GF-D8 (cell line): ENCODE results near the gene SPEN.

Source experiments
- DNase-seq: peaks from one replicate; lab custom pipeline; 2025; lab: John Stamatoyannopoulos, UW

SPEN gene

DNA sequence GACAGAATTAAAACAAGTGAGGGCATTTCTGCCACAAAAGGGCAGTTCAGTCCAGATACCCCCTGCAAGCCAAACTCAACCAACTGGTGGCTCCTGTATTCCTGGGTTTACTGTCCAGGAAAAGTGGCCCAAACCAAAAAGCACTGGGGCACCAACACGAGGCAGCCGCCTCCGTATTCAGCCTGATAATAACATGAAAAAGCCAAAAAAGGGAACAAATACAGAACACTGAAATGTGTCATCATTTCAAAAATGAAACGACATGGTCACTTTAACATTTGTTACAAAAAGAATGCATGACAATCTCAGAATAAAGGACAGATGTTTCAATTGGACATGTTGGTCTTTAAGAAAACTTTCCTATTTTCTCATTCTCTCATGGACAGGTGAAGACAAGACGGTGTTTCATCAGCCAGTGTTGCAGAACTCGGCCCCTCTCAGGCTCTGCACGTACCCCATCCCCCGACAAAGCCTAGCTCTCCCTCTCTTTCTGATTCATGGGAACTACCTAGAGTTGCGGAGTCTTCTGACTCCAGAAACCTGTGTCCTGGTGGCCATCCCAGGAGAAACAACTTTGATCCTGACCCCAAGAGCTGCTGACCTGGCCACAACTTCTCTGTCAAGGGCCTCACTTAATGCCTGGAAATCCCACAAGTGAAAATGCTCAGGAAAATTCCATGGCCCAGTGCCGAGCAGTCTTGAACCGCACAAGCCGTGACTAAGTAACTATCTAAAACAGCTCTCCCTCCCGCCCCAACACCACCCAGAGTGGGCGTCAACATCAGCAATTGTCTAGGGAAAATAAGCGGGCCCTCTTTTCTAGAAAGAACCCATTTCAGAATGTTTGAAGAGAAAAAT lies 101.3 kb downstream of the SPEN start:
- no peak for DNase-seq

DNA sequence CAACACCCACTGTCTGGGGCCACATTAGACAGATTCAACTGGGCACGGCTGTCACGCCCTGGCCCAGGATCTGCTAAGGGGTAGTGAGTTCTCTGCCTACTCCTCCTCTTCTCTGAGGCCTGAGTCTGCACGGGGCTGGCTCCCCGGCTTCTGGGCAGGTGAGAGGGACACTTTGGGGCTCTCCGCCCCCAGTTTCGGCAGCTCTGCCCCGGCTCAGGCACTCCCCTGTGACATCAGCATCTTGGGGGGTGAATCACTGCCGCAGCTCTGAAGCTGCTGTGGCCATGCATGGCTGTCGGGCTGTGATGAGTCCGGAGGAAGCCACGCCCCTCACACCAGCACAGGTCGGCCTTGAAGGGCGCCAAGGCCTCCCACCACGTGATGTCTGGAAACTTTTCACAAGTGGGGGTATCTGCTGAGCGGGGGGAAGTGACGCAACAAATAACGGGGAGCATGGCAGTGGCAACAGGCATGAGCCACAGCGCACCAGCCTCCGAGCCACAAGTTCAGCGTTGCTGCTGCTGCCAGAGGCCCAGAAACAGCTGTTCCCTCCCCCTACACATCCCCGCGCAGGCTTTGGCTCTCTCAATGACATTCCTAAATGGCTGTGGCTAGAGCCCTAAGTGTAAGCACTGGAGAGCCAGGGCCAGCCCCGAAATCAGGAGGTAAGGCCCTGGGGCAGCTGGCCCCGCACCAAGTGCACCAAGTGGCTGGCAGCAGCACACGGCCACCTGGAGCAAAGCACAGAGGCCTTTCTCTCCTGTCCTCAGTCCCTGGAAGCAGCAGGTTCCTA lies 102.1 kb downstream of the SPEN start:
- DNase-seq: no peak

DNA sequence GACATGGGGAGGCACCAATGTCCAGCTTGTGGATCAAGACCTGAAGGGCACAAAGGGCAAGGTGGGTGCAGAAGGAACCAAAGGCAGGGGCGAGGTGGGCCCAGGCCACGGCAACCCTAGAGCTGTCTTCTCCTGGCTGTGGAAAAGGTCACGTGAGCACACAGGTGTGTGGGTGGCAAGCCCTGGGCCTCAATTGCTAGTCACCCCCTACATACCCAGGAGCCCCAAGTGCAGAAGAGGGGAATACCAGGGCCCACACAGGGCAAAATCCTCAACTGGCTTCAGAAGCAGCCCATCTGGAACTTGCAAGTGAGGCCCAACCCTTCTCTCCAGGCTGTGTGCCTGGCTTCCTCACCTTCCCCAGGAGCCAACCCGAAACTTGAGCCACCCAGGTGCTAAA lies 102.8 kb downstream of the SPEN start:
- no peak for DNase-seq

DNA sequence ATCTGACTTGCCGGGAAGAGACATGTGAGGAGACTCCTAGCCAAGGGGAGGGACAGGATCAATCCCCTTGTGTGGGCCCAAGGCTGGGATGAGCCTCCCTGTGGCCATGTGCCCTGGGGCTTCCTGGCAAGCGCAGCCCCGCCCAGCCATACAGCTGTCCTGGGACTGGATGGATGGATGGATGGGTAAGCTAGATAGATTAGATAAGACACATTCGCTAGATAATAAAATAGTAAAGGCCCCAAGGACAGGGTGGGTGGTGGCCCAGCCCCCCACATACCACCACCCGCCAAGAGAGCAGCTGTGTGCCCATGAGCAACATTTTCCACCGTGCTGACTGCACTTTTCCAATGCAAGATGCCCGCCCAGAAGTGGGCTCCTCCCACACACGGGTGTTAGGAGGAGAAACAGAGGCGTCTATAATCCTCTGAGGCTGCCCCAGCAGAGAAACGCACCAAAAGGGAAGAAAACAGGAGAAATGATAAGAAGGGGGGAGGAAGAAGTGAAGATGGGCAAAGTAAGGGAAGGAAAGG lies 103.3 kb downstream of the SPEN start:
- DNase-seq: no peak

DNA sequence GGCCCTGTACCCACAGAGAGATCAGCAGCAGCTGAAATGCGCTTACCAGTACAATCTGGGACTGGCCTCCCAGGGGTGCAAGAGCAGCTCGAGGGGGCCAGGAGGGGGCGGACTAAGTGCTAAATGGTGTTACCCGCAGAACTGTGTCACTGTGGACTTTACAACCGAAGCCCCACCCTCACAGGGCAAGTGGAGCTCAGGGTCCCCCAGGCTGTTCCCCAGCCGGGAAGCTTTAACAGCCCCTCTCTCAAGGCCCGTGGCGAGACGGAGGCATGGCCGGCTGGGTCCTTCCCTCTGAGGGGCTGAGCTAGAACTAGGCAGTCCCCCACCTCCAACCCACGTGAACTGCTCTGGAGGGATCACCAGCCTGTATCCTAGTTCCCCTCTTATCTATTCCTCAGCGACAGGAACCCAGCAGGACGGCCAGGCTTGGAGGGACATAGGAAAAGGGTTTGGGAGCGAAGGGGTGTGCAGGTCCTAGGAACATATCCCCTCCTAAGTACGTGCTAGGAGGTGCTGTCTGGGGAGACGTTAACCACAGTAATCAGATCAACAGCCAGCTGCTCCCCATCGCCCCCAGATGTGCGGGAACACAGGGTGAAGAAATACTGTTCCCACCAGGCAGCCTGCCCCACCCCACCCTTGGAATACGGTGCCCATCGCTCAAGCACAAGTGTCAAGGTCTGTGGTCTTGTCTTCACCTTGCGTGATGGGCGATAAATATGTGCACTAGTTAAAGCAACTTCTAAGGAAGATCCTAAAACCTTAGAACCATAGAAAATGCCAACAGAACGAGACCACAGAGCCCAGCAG lies 104.0 kb downstream of the SPEN start:
- DNase-seq: no peak

- DNase-seq: peak; percentile 29
Measured at GRCh38 chr1:15952317-15953258, 105.1 kb downstream of the SPEN start.

GRCh38 chr1:15953294-15953771 lies 105.8 kb downstream of the SPEN start:
- no peak for DNase-seq

DNA sequence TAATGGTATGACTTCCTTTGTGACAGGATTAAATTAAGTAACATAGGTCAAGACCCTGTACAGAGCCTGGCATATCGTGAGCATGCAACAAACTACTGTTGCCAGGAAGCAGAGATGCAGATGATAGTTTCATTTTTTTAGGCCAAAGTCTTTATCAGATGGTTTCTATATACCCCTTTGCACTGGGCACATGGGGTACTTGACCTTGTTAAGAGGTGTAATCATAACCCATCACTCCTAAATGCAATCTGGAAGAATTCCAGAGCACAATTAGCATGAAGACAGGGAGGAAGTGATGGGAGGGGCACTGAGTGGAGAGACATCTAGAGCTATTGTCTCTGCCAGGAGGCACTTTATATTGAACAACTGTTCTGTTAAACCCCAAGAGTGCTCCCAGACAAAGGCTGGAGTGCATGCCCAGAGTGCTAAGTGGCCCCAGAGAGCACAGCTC lies 106.3 kb downstream of the SPEN start:
- DNase-seq: no peak

DNA sequence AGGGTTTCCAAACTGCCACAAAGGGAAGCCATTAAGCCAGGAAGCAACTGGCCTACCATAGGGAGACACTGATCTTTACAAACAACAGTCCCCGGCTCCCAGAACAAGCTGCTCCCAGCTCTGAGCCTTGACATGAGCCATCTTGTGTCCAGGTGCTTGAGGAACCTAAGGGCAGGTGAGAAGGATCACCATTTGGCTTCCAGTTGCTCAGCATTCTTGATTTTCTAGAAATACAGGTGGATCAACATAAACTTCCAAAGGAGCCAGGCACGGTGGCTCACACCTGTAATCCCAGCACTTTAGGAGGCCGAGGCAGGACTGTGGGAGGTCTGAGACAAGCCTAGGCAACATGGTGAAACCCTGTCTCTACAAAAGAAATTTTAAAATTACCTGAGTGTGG lies 106.8 kb downstream of the SPEN start:
- DNase-seq: no peak

DNA sequence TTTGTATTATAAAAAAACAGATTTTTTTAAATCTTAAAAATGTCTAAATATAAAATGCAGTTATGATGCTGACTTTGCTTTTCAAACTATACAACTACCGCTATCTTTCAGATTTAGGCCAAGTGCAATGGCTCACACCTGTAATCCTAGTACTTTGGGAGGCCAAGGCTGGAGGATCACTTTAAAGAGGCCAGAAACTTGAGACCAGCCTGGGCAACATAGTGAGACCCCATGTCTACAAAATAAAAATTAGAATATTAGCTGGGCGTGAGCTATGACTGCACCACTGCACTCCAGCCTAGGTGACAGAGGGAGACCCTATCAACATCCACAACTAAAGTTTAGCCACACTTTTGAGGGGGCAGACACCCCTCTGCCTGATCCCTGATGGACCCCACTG lies 108.0 kb downstream of the SPEN start:
- DNase-seq: no peak

GRCh38 chr1:15956150-15956549 lies 108.6 kb downstream of the SPEN start:
- no peak for DNase-seq

GRCh38 chr1:15957221-15958095 lies 110.0 kb downstream of the SPEN start:
- DNase-seq: no peak

DNA sequence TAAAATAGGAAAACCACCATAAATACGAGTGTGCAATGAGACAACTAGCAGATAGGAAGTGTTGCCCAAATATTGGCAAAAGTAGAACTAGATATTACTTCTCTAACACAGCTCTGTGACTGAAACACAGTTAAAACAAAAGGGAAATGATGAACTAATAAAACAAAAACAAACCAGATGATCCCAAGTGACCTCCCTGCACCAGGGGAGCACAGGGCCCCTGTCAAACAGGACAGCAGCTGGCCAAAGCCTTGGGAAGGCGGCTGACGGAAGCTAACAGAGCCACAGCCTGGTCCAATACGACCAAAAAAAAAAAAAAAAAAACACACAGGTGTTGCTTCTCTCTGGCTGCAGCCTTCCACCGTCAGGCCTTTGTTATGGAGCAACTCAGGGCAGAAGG lies 110.6 kb downstream of the SPEN start:
- DNase-seq: no peak

- DNase-seq: no peak
Measured at GRCh38 chr1:15958793-15959192, 111.3 kb downstream of the SPEN start.

- DNase-seq: no peak
Measured at GRCh38 chr1:15959424-15959823, 111.9 kb downstream of the SPEN start.

DNA sequence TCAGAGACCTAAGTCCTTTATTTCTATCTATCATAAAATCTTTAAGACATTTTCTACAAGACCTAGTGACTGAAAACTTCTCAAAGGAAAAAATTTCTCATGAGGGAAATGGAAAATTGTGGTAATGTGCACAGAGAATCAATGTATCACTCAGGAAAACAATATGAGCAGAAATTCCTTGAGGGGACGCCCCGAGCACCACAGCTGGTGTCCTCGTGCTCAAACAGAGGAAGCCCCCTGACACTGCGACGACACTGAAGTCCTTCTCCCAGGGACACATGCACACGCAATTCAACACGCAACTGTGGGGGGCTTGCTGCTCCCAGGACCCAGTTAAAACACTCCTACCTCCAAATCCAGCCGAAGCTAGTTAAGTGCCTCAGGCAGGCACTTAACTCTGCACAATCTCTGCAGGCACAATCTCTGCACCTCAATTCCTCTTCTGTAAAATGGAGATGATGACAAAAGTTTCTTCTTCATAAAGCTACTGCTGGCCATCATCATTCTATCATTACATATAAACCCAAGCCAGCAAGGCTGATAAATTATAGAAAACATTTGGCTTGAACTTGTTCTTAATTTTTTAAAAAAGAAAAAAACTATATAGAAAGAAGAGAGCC lies 112.4 kb downstream of the SPEN start:
- DNase-seq: no peak

DNA sequence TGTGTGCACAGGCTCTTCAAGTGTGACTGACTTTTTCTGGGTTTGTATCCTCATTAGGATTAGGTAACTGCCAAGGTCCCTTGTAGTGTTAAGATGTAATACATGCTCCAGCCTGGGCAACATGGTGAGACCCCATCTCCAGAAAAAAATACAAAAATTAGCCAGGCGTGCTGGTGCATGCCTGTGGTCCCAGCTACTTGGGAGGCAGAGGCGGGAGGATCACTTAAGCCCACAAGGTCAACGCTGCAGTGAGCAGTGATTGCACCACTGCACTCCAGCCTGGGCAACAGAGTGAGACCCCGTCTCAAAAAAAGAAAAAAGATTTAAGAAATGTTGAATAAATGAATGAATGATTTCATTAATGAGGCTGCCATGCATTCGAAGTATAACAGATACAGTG lies 113.3 kb downstream of the SPEN start:
- no peak for DNase-seq

DNA sequence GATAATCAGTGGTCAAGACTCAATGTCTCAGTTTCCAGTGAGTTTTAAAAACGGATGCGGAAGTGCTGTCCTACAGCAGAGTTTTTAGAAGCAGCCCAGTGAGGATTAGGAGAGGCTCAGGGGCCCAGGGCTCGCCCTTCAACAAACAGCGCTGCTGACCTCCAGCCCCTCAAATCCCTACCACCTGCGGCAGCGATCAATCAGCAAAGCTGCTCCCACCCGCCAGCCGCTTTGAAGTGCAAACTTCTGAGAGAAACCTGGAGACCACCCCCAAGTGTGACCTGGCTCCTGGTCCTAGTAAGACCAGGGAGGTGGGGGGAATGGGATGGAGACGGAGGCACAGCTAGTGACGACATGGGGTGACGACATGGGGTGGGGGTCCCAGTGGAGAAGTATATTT lies 114.0 kb downstream of the SPEN start:
- no peak for DNase-seq

DNA sequence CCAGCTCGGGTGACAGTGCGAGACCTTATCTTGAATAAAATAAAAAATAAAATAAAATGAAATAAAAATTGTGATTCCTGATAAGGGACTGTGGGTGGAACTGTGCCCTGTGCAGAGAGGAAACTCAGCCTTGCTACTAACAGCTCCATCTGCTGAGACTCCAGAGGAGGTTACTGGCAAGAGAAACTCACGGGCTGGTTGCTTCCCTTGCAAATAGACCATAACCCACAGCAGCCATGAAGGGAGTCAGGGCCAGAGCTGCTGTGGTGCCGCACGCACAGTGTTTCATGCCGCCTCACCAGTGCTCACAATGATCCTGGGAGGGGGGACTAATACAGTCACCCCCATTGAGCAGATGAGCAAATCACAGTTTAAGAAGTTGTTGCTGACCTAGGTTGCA lies 114.7 kb downstream of the SPEN start:
- DNase-seq: no peak
